OCI-LY1 (cell line): Measurements from ENCODE around the gene CD320.

Experiments used
- EZH2 ChIP-seq: fragments of 200-600 bp; sonication (generic), shearing (Covaris generic); IDR thresholded peaks from 2 replicates; pipeline ENCODE4 v1.8.0; 2017; ENCODE audit warnings: borderline replicate concordance, mixed run types, mild to moderate bottlenecking, antibody characterized with exemption, low read length, moderate library complexity, mixed read lengths
- TF ChIP-seq, protein P1 (sequence below): fragments of 200-600 bp; sonication (generic), shearing (Covaris generic); IDR thresholded peaks from 2 replicates; pipeline ENCODE4 v1.5.1; 2017; ENCODE audit warnings: mild to moderate bottlenecking, antibody characterized with exemption, low read length, moderate library complexity, mixed read lengths

DNA sequence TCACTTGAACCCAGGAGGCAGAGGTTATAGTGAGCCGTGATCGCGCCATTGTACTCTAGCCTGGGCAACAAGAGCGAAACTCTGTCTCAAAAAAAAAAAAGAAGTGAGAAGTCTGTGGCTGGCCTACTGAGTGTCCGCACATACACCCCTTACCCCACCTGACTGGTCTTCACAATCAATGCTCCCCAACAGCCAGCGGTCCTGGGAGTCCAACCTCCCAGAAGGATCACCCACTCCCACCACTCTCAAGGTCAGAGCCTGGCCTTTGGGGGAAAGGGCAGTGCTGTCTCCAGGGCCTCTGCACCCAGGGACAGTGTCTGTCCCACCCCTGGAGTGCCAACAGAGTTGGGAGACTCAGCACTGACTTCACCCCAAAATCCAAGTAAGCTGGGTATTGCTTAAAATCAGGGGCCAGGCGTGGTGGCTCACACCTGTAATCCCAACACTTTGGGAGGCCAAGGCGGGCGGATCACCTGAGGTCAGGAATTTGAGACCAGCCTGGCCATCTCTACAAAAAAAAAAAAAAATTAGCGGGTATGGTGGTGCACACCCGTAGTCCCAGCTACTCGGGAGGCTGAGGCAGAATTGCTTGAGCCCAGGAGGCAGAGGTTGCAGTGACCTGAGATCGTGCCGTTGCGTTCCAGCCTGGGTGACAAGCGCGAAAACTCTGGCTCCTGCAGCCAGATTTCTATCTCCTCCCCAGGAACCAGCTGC, 2.3 kb upstream of the CD320 start:
- TF ChIP-seq, protein P1, sequence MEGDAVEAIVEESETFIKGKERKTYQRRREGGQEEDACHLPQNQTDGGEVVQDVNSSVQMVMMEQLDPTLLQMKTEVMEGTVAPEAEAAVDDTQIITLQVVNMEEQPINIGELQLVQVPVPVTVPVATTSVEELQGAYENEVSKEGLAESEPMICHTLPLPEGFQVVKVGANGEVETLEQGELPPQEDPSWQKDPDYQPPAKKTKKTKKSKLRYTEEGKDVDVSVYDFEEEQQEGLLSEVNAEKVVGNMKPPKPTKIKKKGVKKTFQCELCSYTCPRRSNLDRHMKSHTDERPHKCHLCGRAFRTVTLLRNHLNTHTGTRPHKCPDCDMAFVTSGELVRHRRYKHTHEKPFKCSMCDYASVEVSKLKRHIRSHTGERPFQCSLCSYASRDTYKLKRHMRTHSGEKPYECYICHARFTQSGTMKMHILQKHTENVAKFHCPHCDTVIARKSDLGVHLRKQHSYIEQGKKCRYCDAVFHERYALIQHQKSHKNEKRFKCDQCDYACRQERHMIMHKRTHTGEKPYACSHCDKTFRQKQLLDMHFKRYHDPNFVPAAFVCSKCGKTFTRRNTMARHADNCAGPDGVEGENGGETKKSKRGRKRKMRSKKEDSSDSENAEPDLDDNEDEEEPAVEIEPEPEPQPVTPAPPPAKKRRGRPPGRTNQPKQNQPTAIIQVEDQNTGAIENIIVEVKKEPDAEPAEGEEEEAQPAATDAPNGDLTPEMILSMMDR, result no peak
- no peak for TF ChIP-seq EZH2
